HepG2 (cell line): ENCODE results near the gene TMEM266. TPM values are rescaled to one million over a fixed set of nuclear protein-coding genes. Genes with fewer than 3 reads are reported as not detected.

Source experiments
- ATAC-seq: fragments of 200-7000 bp; cut with Tn5 transposase; 3 replicates; pipeline ENCODE4 v1.9.1; 2020; ENCODE audit warnings: mild to moderate bottlenecking, moderate library complexity
- BruUV-seq: library from RNA; stranded (reverse); fragments of 400-500 nt; replicated peaks from 2 replicates; lab custom pipeline; 2021; lab: Mats Ljungman, UMichigan
- CTCF ChIA-PET: fragments of 300-600 bp; formaldehyde crosslinking; extraction: SDS; loops from one replicate; lab custom pipeline; 2021; ENCODE audit warnings: low total read pairs, inconsistent platforms, low intra/inter-chr PET ratio; lab: Yijun Ruan, JAX
- POLR2A ChIA-PET: fragments of 350-600 bp; sonication (Branson Sonifier 250); formaldehyde crosslinking; loops from one replicate; lab custom pipeline; 2020; ENCODE audit warnings: antibody characterized with exemption, inconsistent platforms; lab: Yijun Ruan, JAX
- DNase-seq: peaks from one replicate; pipeline ENCODE4 v3.0.0-alpha.2; 2015; ENCODE audit warnings: low spot score
- FAIRE-seq: peaks from 3 replicates; lab custom pipeline; 2011; peaks lifted over from hg19 to GRCh38; lab: Jason Lieb, UNC
- H2AFZ ChIP-seq: one replicate; pipeline ENCODE4 v1.6.1; 2011; ENCODE audit warnings: low read length, inconsistent platforms
- H3K27ac ChIP-seq: fragments of 300-600 bp; 3 replicates; pipeline ENCODE4 v1.8.0; 2011; ENCODE audit warnings: mixed run types, mild to moderate bottlenecking, mixed read lengths, low read length, inconsistent platforms; ENCODE audit not compliant: insufficient read depth; ENCODE audit errors: extremely low read length
- H3K27me3 ChIP-seq, 2 experiments: fragments of 200-600 bp in 1 of 2; 2 replicates in 1 of 2; 3 replicates in 1 of 2; pipeline versions ENCODE4 v1.6.0 to v1.8.0; 2011; ENCODE audit warnings: low read length in 2 of 2, mild to moderate bottlenecking in 2 of 2, moderate library complexity in 2 of 2, inconsistent platforms in 1 of 2; ENCODE audit not compliant: insufficient read depth in 2 of 2, control insufficient read depth in 1 of 2
- H3K36me3 ChIP-seq, 2 experiments: fragments of 200-600 bp in 1 of 2; replicated peaks in 1 of 2; 2 replicates in 1 of 2; 3 replicates in 1 of 2; pipeline versions ENCODE4 v1.5.1 to v1.8.0; 2011; ENCODE audit warnings: low read length in 2 of 2, inconsistent platforms in 1 of 2; ENCODE audit not compliant: insufficient read depth in 2 of 2, control insufficient read depth in 1 of 2
- H3K4me1 ChIP-seq: 2 replicates; pipeline ENCODE4 v1.5.1; 2012; ENCODE audit warnings: low read length, inconsistent platforms; ENCODE audit not compliant: insufficient read depth
- H3K4me2 ChIP-seq: 2 replicates; pipeline ENCODE4 v1.6.0; 2011; ENCODE audit warnings: low read depth, low read length, inconsistent platforms
- H3K4me3 ChIP-seq, 3 experiments: fragments of 200-600 bp in 1 of 3; sonication (generic), shearing (Covaris generic) in 1 of 3; replicated peaks in 1 of 3; 2 replicates each; pipeline ENCODE4 v1.5.1; 2011 to 2016; ENCODE audit warnings: low read length in 3 of 3, inconsistent platforms in 2 of 3, low read depth in 2 of 3, mild to moderate bottlenecking in 2 of 3, control low read depth in 1 of 3, mixed read lengths in 1 of 3; ENCODE audit not compliant: insufficient read depth in 1 of 3
- H3K79me2 ChIP-seq: one replicate; pipeline ENCODE4 v1.6.1; 2011; ENCODE audit warnings: low read length, inconsistent platforms; ENCODE audit not compliant: insufficient read depth
- H3K9ac ChIP-seq: 2 replicates; pipeline ENCODE4 v1.6.0; 2011; ENCODE audit warnings: mild to moderate bottlenecking, low read depth, low read length, inconsistent platforms; ENCODE audit not compliant: insufficient read depth
- H3K9me3 ChIP-seq: 2 replicates; pipeline ENCODE4 v1.5.1; 2012; ENCODE audit warnings: mild to moderate bottlenecking, low read length
- H4K20me1 ChIP-seq: 2 replicates; pipeline ENCODE4 v1.6.0; 2011; ENCODE audit warnings: inconsistent platforms, mild to moderate bottlenecking, low read length, moderate library complexity; ENCODE audit not compliant: insufficient read depth
- CSRNP2 ChIP-seq: sonication (generic); formaldehyde crosslinking; conservative IDR thresholded peaks from 2 replicates; pipeline ENCODE4 v1.8.0; 2022; ENCODE audit warnings: low read depth, missing genetic modification reagents
- KLF15 ChIP-seq: sonication (generic); formaldehyde crosslinking; IDR thresholded peaks from 2 replicates; pipeline ENCODE4 v1.8.1; 2023; ENCODE audit warnings: borderline replicate concordance, mild to moderate bottlenecking, inconsistent platforms, missing genetic modification reagents, mixed read lengths
- MZF1 ChIP-seq: sonication (generic); formaldehyde crosslinking; IDR thresholded peaks from 2 replicates; pipeline ENCODE4 v1.8.1; 2023; ENCODE audit warnings: mild to moderate bottlenecking, missing genetic modification reagents, borderline replicate concordance
- NONO ChIP-seq, 2 experiments: fragments of 450-650 bp in 1 of 2; sonication (generic) in 1 of 2; formaldehyde crosslinking in 1 of 2; IDR thresholded peaks in 1 of 2; conservative IDR thresholded peaks in 1 of 2; 2 replicates each; pipeline versions ENCODE4 v1.6.1 to v1.8.0; 2017 to 2022; ENCODE audit warnings: mild to moderate bottlenecking in 1 of 2, missing genetic modification reagents in 1 of 2, moderate library complexity in 1 of 2
- RXRB ChIP-seq: IDR thresholded peaks from 2 replicates; pipeline ENCODE4 v1.6.1; 2016; ENCODE audit warnings: borderline replicate concordance, missing genetic modification reagents, missing compliant biosample characterization
- SIX4 ChIP-seq: sonication (generic); formaldehyde crosslinking; IDR thresholded peaks from 2 replicates; pipeline ENCODE4 v1.4.0; 2020; ENCODE audit warnings: missing genetic modification reagents
- THRA ChIP-seq: sonication (generic); formaldehyde crosslinking; IDR thresholded peaks from 2 replicates; pipeline ENCODE4 v1.4.0; 2020; ENCODE audit warnings: missing genetic modification reagents, borderline replicate concordance
- YEATS4 ChIP-seq: sonication (generic); formaldehyde crosslinking; IDR thresholded peaks from 2 replicates; pipeline ENCODE4 v1.4.0; 2020; ENCODE audit warnings: missing genetic modification reagents, borderline replicate concordance
- ZFX ChIP-seq: sonication (generic); formaldehyde crosslinking; IDR thresholded peaks from 2 replicates; pipeline ENCODE4 v1.4.0; 2020; ENCODE audit warnings: mild to moderate bottlenecking, low read depth, missing genetic modification reagents, moderate library complexity
- ZNF546 ChIP-seq: sonication (generic); formaldehyde crosslinking; conservative IDR thresholded peaks from 2 replicates; pipeline ENCODE4 v1.8.1; 2023; ENCODE audit warnings: mild to moderate bottlenecking, missing genetic modification reagents
- ZNF891 ChIP-seq: sonication (generic); formaldehyde crosslinking; IDR thresholded peaks from 2 replicates; pipeline ENCODE4 v1.5.0; 2020; ENCODE audit warnings: mild to moderate bottlenecking, missing genetic modification reagents
- WGBS: methylation state at CpG from one replicate; pipeline ENCODE4 v1.1.6; 2017; ENCODE audit warnings: low lambda C conversion rate; 5-methylcytosine and 5-hydroxymethylcytosine counted together
- in situ Hi-C: cut with HindIII; loops from 2 replicates; pipeline ENCODE4 v1.10.0; 2017; ENCODE audit warnings: low pct_unique_long_range_greater_than_20kb; ENCODE audit not compliant: extremely low pct_ligation_motif_present
- intact Hi-C: fragments of 100-400 bp; cut with micrococcal nuclease; formaldehyde crosslinking; loops from one replicate; pipeline ENCODE4 v1.10.0; 2022; ENCODE audit not compliant: unreplicated experiment
- polyA plus RNA-seq, 8 experiments: library from polyadenylated mRNA; depleted of rRNA in 3 of 8; stranded (reverse) in 7 of 8; unstranded in 1 of 8; fragments of >200 nt; fragmentation: Illumina TruSeq in 4 of 8; extraction: Trizol in 4 of 8; gene quantifications; 2 replicates each; pipeline versions ENCODE4 v1.2.1 to v1.2.3, GENCODE V29; 2011 to 2016; ENCODE audit warnings: low read depth in 4 of 8, missing spikeins in 1 of 8, mixed read lengths in 1 of 8; ENCODE audit not compliant: insufficient read depth in 1 of 8
- total RNA-seq, 5 experiments: library from RNA; depleted of rRNA; stranded (reverse); fragments of >200 nt; fragmentation: Illumina TruSeq; extraction: Trizol; gene quantifications; 2 replicates each; pipeline ENCODE4 v1.2.3, GENCODE V29; 2016; ENCODE audit warnings: low read depth in 1 of 5
- TF ChIP-seq, protein P1 (sequence below): sonication (generic); formaldehyde crosslinking; IDR thresholded peaks from 2 replicates; pipeline ENCODE4 v1.5.0; 2020; ENCODE audit warnings: missing genetic modification reagents
- TF ChIP-seq, protein P2 (sequence below): sonication (generic); formaldehyde crosslinking; IDR thresholded peaks from 2 replicates; pipeline ENCODE4 v1.8.1; 2022; ENCODE audit warnings: mild to moderate bottlenecking, missing genetic modification reagents

TMEM266 gene
- total and polyA plus RNA-seq, 2 of the 13 experiments (the other 11 are each of a cell fraction or from before 2014, with no cell fraction given), result 0.04 TPM; not detected in 1

- TF ChIP-seq CSRNP2 (CRISPR knock-in tag), result no peak
- TF ChIP-seq SIX4 (CRISPR knock-in tag), result no peak
Observed at GRCh38 chr15:76229266-76229665, 169.5 kb downstream of the TMEM266 start (continued).

DNA sequence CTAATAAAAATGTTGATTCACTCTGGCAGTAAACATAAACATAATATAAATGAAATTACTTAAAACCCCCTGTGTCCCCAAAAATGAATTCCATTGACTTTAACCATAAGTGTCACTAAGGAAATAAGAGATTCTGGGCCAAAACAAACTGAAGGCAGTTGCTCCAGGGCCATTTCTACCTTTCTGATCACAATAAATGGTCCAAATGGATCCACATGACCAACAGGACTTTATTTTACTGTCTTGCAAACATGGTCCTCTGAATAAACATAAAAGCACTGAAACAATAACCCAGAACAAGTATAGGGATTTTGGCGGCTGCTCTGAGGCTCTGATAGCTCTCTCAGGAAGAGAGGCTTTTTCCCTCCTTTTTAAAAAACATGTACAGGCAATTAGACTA is 174.1 kb downstream of the TMEM266 start:
- in situ Hi-C loops (no loop called here), intact Hi-C loops (no loop called here)
- H3K27me3 ChIP-seq, result no peaks in the 10 kb centered on the region
- ChIA-PET POLR2A (no interaction called here), CTCF (no interaction called here)
- H3K4me1 ChIP-seq, result peaks cover 38% of the 10 kb centered on the region
- H3K4me2 ChIP-seq, result no peak overlapping the region
- no peak for FAIRE-seq
- H3K79me2 ChIP-seq, result peaks cover 2% of the 10 kb centered on the region
- H3K27ac ChIP-seq, result no peak overlapping the region
- no TSS peak for BruUV-seq
- peaks cover 4% of the 10 kb centered on the region for H4K20me1 ChIP-seq
- H3K9me3 ChIP-seq, result no peaks in the 10 kb centered on the region
- H3K9ac ChIP-seq, result no peak overlapping the region
- no peak for DNase-seq
- peaks cover 11 to 19% of the 10 kb centered on the region in 2 experiments; a peak in 4 of 5 replicates for H3K36me3 ChIP-seq
- ATAC-seq, result no peak
- no peak overlapping the region for H3K4me3 ChIP-seq
- no peak overlapping the region for H2AFZ ChIP-seq
- WGBS, result 88% methylated on average over 1 of the region's 1 CpG
- TF ChIP-seq THRA (CRISPR knock-in tag), result no peak
- no peak for TF ChIP-seq ZFX
- no peak for TF ChIP-seq NONO (IDR thresholded peaks at IDR 0.05)
- no peak for TF ChIP-seq NONO (CRISPR knock-in tag; conservative IDR thresholded peaks at IDR 0.05)
- TF ChIP-seq, protein P1, sequence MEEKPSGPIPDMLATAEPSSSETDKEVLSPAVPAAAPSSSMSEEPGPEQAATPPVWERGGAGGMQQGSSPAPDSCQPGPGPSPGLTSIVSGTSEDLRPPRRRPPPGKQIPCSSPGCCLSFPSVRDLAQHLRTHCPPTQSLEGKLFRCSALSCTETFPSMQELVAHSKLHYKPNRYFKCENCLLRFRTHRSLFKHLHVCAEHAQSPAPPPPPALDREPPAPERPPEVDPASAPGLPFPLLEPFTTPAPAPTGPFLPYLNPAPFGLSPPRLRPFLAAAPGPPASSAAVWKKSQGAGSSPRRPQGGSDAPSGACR (CRISPR knock-in tag), result no peak
- TF ChIP-seq MZF1 (CRISPR knock-in tag), result no peak
- no peak for TF ChIP-seq KLF15 (CRISPR knock-in tag)
- TF ChIP-seq, protein P2, sequence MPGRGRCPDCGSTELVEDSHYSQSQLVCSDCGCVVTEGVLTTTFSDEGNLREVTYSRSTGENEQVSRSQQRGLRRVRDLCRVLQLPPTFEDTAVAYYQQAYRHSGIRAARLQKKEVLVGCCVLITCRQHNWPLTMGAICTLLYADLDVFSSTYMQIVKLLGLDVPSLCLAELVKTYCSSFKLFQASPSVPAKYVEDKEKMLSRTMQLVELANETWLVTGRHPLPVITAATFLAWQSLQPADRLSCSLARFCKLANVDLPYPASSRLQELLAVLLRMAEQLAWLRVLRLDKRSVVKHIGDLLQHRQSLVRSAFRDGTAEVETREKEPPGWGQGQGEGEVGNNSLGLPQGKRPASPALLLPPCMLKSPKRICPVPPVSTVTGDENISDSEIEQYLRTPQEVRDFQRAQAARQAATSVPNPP (CRISPR knock-in tag), result no peak
- no peak for TF ChIP-seq RXRB (CRISPR knock-in tag)
- no peak for TF ChIP-seq ZNF546 (CRISPR knock-in tag)
- no peak for TF ChIP-seq ZNF891 (CRISPR knock-in tag)
- TF ChIP-seq YEATS4 (CRISPR knock-in tag), result no peak
